OCI-LY7 (cell line): Measurements from ENCODE around the gene NOVA1. TPM values are rescaled to one million over a fixed set of nuclear protein-coding genes. Genes with fewer than 3 reads are reported as not detected.

Experiments
- BruUV-seq: library from RNA; stranded (reverse); fragments of 400-500 nt; replicated peaks from 2 replicates; lab custom pipeline; 2021; lab: Mats Ljungman, UMichigan
- CTCF ChIA-PET: fragments of 300-600 bp; sonication (Branson Sonifier 250); formaldehyde crosslinking; loops from one replicate; lab custom pipeline; 2022; ENCODE audit warnings: antibody characterized with exemption; ENCODE audit not compliant: unreplicated experiment; lab: Charles Lee
- POLR2A ChIA-PET: fragments of 300-600 bp; sonication (Branson Sonifier 250); formaldehyde crosslinking; loops from one replicate; lab custom pipeline; 2022; ENCODE audit warnings: antibody characterized with exemption; lab: Charles Lee
- DNase-seq: peaks from one replicate; pipeline ENCODE4 v3.0.0-alpha.2; 2015; ENCODE audit warnings: low spot score
- H2AFZ ChIP-seq: fragments of 200-600 bp; sonication (generic), shearing (Covaris generic); 2 replicates; pipeline ENCODE4 v1.6.1; 2014; ENCODE audit warnings: mild to moderate bottlenecking, antibody characterized with exemption, low read length, moderate library complexity
- H3K27ac ChIP-seq: fragments of 200-600 bp; sonication (generic); 2 replicates; pipeline ENCODE4 v1.5.1; 2014; ENCODE audit warnings: mixed run types, low read depth, mild to moderate bottlenecking, moderate library complexity, low read length, inconsistent platforms; ENCODE audit not compliant: poor library complexity, severe bottlenecking
- H3K36me3 ChIP-seq: fragments of 200-600 bp; sonication (generic); 2 replicates; pipeline ENCODE4 v1.6.1; 2014; ENCODE audit warnings: mild to moderate bottlenecking, antibody characterized with exemption, low read length, moderate library complexity, mixed read lengths; ENCODE audit not compliant: insufficient read depth
- H3K4me1 ChIP-seq: fragments of 200-600 bp; sonication (generic); 2 replicates; pipeline ENCODE4 v1.5.1; 2014; ENCODE audit warnings: mild to moderate bottlenecking, low read length; ENCODE audit not compliant: insufficient read depth, poor library complexity, severe bottlenecking
- H3K4me2 ChIP-seq: fragments of 200-600 bp; sonication (generic); 2 replicates; pipeline ENCODE4 v1.6.1; 2014; ENCODE audit warnings: mild to moderate bottlenecking, low read length
- H3K4me3 ChIP-seq: fragments of 200-600 bp; sonication (generic); 2 replicates; pipeline ENCODE4 v1.5.1; 2014; ENCODE audit warnings: mild to moderate bottlenecking, low read depth, low read length; ENCODE audit not compliant: poor library complexity, severe bottlenecking
- H3K79me2 ChIP-seq: fragments of 200-600 bp; sonication (generic); 2 replicates; pipeline ENCODE4 v1.6.1; 2016; ENCODE audit warnings: low read depth, mild to moderate bottlenecking, low read length, moderate library complexity, mixed read lengths; ENCODE audit not compliant: insufficient read depth
- H3K9me2 ChIP-seq: fragments of 200-600 bp; sonication (generic); 2 replicates; pipeline ENCODE4 v1.6.1; 2016; ENCODE audit warnings: mild to moderate bottlenecking, low read length, mixed read lengths; ENCODE audit not compliant: insufficient read depth
- H3K9me3 ChIP-seq: fragments of 200-600 bp; sonication (generic); 2 replicates; pipeline ENCODE4 v1.6.1; 2014; ENCODE audit warnings: mild to moderate bottlenecking, mixed run types, low read length, mixed read lengths
- H4K20me1 ChIP-seq: fragments of 200-600 bp; sonication (generic); 2 replicates; pipeline ENCODE4 v1.6.1; 2014; ENCODE audit warnings: mild to moderate bottlenecking, antibody characterized with exemption, low read length, moderate library complexity, mixed read lengths; ENCODE audit not compliant: insufficient read depth
- CTCF ChIP-seq: fragments of 200-600 bp; sonication (generic); conservative IDR thresholded peaks from 2 replicates; pipeline ENCODE4 v1.5.1; 2014; ENCODE audit warnings: mild to moderate bottlenecking, antibody characterized with exemption, low read length, moderate library complexity, mixed read lengths
- EZH2phosphoT487 ChIP-seq: fragments of 200-600 bp; sonication (generic); IDR thresholded peaks from 2 replicates; pipeline ENCODE4 v1.6.1; 2018; ENCODE audit warnings: low read depth, borderline replicate concordance, mild to moderate bottlenecking, mixed run types, antibody characterized with exemption, low read length, moderate library complexity, mixed read lengths
- intact Hi-C: fragments of 100-400 bp; cut with micrococcal nuclease; formaldehyde crosslinking; loops from one replicate; pipeline ENCODE4 v1.10.0; 2022; ENCODE audit not compliant: unreplicated experiment
- total RNA-seq, 2 experiments: library from RNA; depleted of rRNA in 1 of 2; stranded (reverse); fragments of >200 nt in 1 of 2; shearing (Covaris generic) in 1 of 2; gene quantifications; 2 replicates each; pipeline ENCODE4 v1.2.3, GENCODE V29; 2014 to 2022

NOVA1 gene
- total RNA-seq, 2 experiments from 2014 or later, result not detected

- Histone ChIP-seq H3K79me2 (no peaks in the 10 kb centered on the region), H2AFZ (no peak overlapping the region), H3K36me3 (no peaks in the 10 kb centered on the region), H3K9me2 (no peaks in the 10 kb centered on the region), H3K4me1 (no peaks in the 10 kb centered on the region), H3K4me3 (no peak overlapping the region), H3K9me3 (peaks cover 8% of the 10 kb centered on the region; the same call in 1 of the 2 replicates), H3K27ac (no peak overlapping the region), H4K20me1 (no peaks in the 10 kb centered on the region), H3K4me2 (no peak overlapping the region)
- no peak for DNase-seq
- ChIA-PET POLR2A (no interaction called here), CTCF (no interaction called here)
- BruUV-seq, result no TSS peak
- TF ChIP-seq EZH2phosphoT487 (no peak), CTCF (no peak)
- intact Hi-C loops, result no loop called here
These were observed 70.7 kb downstream of the NOVA1 start for GRCh38 chr14:26527095-26527494.

- H3K79me2 ChIP-seq, result no peaks in the 10 kb centered on the region
- no peak overlapping the region for H2AFZ ChIP-seq
- H3K27ac ChIP-seq, result no peak overlapping the region
- H3K4me3 ChIP-seq, result no peak overlapping the region
- H3K36me3 ChIP-seq, result no peaks in the 10 kb centered on the region
- ChIA-PET CTCF (no interaction called here), POLR2A (no interaction called here)
- TF ChIP-seq EZH2phosphoT487, result no peak
- TF ChIP-seq CTCF, result no peak
- intact Hi-C loops, result no loop called here
- H4K20me1 ChIP-seq, result no peaks in the 10 kb centered on the region
- H3K9me3 ChIP-seq, result peaks cover 8% of the 10 kb centered on the region; the same call in 1 of the 2 replicates
- H3K4me2 ChIP-seq, result no peak overlapping the region
- no TSS peak for BruUV-seq
- H3K4me1 ChIP-seq, result no peaks in the 10 kb centered on the region
- DNase-seq, result no peak
- H3K9me2 ChIP-seq, result no peaks in the 10 kb centered on the region
These were observed 71.7 kb downstream of the NOVA1 start for GRCh38 chr14:26526137-26526536.

- no peaks in the 10 kb centered on the region for H3K36me3 ChIP-seq
- no peak overlapping the region for H3K4me2 ChIP-seq
- ChIA-PET POLR2A (no interaction called here), CTCF (no interaction called here)
- H3K4me1 ChIP-seq, result no peaks in the 10 kb centered on the region
- DNase-seq, result no peak
- H4K20me1 ChIP-seq, result no peaks in the 10 kb centered on the region
- no peak overlapping the region for H3K4me3 ChIP-seq
- intact Hi-C loops, result no loop called here
- no peak overlapping the region for H3K27ac ChIP-seq
- H2AFZ ChIP-seq, result no peak overlapping the region
- H3K9me2 ChIP-seq, result no peaks in the 10 kb centered on the region
- no TSS peak for BruUV-seq
- H3K9me3 ChIP-seq, result peaks cover 13% of the 10 kb centered on the region; the same call in 1 of the 2 replicates
- no peaks in the 10 kb centered on the region for H3K79me2 ChIP-seq
- TF ChIP-seq EZH2phosphoT487, result no peak
- no peak for TF ChIP-seq CTCF
These were observed 72.7 kb downstream of the NOVA1 start for GRCh38 chr14:26525085-26525484.
